GM12892 (cell line): ENCODE data around the gene ZNF316.

Experiments used
- POLR2A ChIP-seq: IDR thresholded peaks from 2 replicates; pipeline ENCODE4 v1.6.1; 2011; ENCODE audit warnings: low read depth, low read length, control low read depth
- POLR2AphosphoS5 ChIP-seq: IDR thresholded peaks from 2 replicates; pipeline ENCODE4 v1.6.1; 2011; ENCODE audit warnings: low read depth, low read length, control low read depth
- TAF1 ChIP-seq: IDR thresholded peaks from 2 replicates; pipeline ENCODE4 v1.6.1; 2011; ENCODE audit warnings: low read depth, mild to moderate bottlenecking, control low read depth, low read length, borderline replicate concordance

DNA sequence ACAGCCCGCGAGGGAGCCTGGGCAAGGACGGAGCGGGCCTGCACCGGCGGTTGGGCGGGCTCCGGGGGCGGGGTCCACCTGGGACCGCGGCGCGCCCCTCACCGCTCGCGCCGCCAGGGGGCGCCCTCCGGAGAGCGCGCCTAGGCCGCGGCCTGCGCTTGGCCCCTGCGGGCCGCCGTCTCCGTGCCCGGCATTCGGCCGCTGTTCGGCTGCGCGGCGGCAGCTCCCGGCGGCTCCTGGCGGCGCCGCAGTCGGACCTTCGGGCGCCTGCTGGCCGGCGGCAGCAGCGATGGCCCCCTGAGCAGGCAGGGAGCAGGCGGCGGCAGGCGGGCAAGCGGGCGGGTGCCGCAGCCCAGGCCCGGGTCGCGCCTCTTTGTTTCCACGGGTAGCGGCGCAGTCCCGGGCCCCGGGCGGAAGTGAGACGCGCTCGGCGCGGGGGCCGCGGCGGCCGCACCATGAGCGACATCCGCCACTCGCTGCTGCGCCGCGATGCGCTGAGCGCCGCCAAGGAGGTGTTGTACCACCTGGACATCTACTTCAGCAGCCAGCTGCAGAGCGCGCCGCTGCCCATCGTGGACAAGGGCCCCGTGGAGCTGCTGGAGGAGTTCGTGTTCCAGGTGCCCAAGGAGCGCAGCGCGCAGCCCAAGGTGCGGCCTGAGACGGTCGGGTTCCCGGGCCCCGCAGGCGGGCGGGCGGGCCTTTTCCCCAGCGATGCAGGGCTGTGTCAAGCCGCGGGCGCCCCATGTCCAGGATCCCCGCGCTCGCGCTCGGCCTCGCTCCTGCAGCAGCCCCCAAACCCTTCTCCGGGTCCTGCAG, 47.1 kb upstream of the ZNF316 start, which contains the start of gene INTS15:
- TF ChIP-seq POLR2AphosphoS5 (peak; percentile 73; the same call in 1 of the 2 replicates), POLR2A (peak; percentile 90), TAF1 (peak; percentile 94)
